Transverse colon (tissue), 4 donors: Measurements from ENCODE around the gene LRP1.

Experiments used
- CTCF ChIP-seq, 5 experiments: fragments of 200-600 bp in 3 of 5; fragments of 450-650 bp in 2 of 5; sonication (generic) in 3 of 5; IDR thresholded peaks; 1 replicate in 2 of 5; 2 replicates in 3 of 5; pipeline ENCODE4 v1.5.1; 2016 to 2017; ENCODE audit warnings: antibody characterized with exemption in 5 of 5, inconsistent platforms in 3 of 5, mild to moderate bottlenecking in 2 of 5, moderate library complexity in 1 of 5
- EP300 ChIP-seq: sonication (generic); formaldehyde crosslinking; IDR thresholded peaks from one replicate; pipeline ENCODE4 v1.6.1; 2017; ENCODE audit warnings: antibody characterized with exemption, low read depth
- POLR2A ChIP-seq: fragments of 450-650 bp; IDR thresholded peaks from one replicate; pipeline ENCODE4 v1.6.1; 2016; ENCODE audit warnings: antibody characterized with exemption, mild to moderate bottlenecking, moderate library complexity
- POLR2AphosphoS5 ChIP-seq, 3 donors: sonication (generic); formaldehyde crosslinking; IDR thresholded peaks; one replicate each; pipeline ENCODE4 v1.6.1; 2016; ENCODE audit warnings: antibody characterized with exemption in 3 of 3

DNA sequence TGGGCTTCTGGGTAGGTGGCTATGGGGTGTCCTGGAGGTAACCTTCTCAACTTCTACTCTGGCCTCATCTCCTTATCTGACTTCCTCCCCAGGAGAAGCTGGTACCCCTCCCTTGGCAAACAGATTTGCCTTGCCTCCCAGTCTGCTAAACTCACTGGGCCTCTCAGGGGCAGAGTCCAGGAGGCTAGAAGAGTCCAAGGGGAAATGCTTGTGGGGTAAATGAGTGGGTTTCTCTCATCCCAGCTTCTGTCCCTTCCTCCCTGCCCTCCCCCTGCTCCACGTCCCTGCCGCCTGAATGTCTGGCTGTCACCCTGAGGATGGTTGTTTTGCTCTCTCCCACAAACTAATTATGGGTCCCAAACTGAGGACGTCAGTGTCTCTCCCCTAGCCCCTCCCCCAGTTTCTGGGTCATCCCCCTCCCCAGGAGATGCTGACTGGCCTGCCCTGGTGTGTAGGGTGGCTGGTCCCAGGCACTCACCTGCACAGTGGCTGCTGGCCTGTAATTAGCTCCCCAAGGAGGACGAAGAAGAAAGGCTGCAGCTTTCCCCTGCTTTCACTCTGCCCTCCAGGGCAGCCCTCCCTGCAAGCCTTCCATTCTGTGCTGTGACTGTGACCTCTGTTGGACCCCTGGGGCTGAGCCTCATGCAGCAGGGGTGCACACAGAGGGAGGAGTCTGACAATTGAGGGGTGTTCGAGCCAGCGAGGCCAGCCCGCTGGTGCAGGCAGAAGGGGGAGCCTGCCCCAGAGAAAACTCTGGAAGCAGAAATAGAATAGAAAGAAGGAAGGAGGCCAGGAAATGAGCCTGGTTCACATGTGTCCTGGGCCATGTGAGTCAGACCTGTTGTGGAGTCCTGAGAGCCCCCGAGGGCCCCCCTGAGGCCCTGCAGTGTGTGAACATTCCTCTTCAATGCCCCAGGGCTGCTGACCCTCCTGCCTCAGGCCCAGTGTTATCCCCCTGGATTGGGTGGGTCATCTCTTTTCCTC is 19.0 kb downstream of the LRP1 start, which contains the start of gene LRP1-AS:
- TF ChIP-seq EP300 (no peak), CTCF (IDR thresholded peaks at IDR 0.05) (no peak), POLR2AphosphoS5 (IDR thresholded peaks at IDR 0.05) (peak in 2 of 3 donors; percentile 22 to 59), POLR2A (no peak)
